GM12878 (cell line): ENCODE measurements around the gene RIPPLY1. TPM values are rescaled to one million over a fixed set of nuclear protein-coding genes. Genes with fewer than 3 reads are reported as not detected.

Experiments used
- ATAC-seq: fragments of 200-7000 bp; cut with Tn5 transposase; 3 replicates; pipeline ENCODE4 v1.9.1; 2020; ENCODE audit warnings: mild to moderate bottlenecking, moderate library complexity
- BruUV-seq: library from RNA; stranded (reverse); fragments of 400-500 nt; replicated peaks from 2 replicates; lab custom pipeline; 2021; lab: Mats Ljungman, UMichigan
- CTCF ChIA-PET: fragments of 300-600 bp; sonication (Branson Sonifier 250); formaldehyde crosslinking; extraction: SDS; loops from one replicate; lab custom pipeline; 2021; ENCODE audit warnings: inconsistent platforms; lab: Yijun Ruan, JAX
- POLR2A ChIA-PET: fragments of 350-600 bp; formaldehyde crosslinking; extraction: SDS; loops from one replicate; lab custom pipeline; 2021; ENCODE audit warnings: inconsistent platforms; lab: Charles Lee
- RAD21 ChIA-PET: fragments of 300-600 bp; sonication (Branson Sonifier 250); formaldehyde crosslinking; loops from one replicate; lab custom pipeline; 2023; ENCODE audit warnings: antibody characterized with exemption; ENCODE audit not compliant: unreplicated experiment; lab: Charles Lee
- SMC1A ChIA-PET: fragments of 300-600 bp; sonication (Branson Sonifier 250); formaldehyde crosslinking; loops from one replicate; lab custom pipeline; 2023; ENCODE audit not compliant: unreplicated experiment, uncharacterized antibody; lab: Charles Lee
- DNase-seq: peaks from one replicate; pipeline ENCODE4 v3.0.0-alpha.2; 2011; ENCODE audit warnings: low read depth, low spot score
- FAIRE-seq: peaks from 3 replicates; lab custom pipeline; 2011; peaks lifted over from hg19 to GRCh38; lab: Jason Lieb, UNC
- H2AFZ ChIP-seq: 2 replicates; pipeline ENCODE4 v1.6.0; 2011; ENCODE audit warnings: low read depth, low read length, control low read depth; ENCODE audit not compliant: control insufficient read depth
- H3K27ac ChIP-seq: 2 replicates; pipeline ENCODE4 v1.5.1; 2011; ENCODE audit warnings: control low read depth; ENCODE audit not compliant: control insufficient read depth, insufficient read depth
- H3K27me3 ChIP-seq, 2 experiments: replicated peaks in 1 of 2; 2 replicates each; pipeline versions ENCODE4 v1.6.0 to v1.6.1; 2011; ENCODE audit warnings: low read length in 1 of 2; ENCODE audit not compliant: control insufficient read depth in 2 of 2, insufficient read depth in 2 of 2
- H3K36me3 ChIP-seq, 2 experiments: 2 replicates each; pipeline ENCODE4 v1.5.1; 2011; ENCODE audit warnings: low read length in 1 of 2; ENCODE audit not compliant: control insufficient read depth in 2 of 2, insufficient read depth in 2 of 2
- H3K4me1 ChIP-seq: 2 replicates; pipeline ENCODE4 v1.6.1; 2011; ENCODE audit warnings: mild to moderate bottlenecking, low read length, moderate library complexity, mixed read lengths; ENCODE audit not compliant: control insufficient read depth, insufficient read depth
- H3K4me2 ChIP-seq: 2 replicates; pipeline ENCODE4 v1.6.0; 2011; ENCODE audit warnings: control low read depth; ENCODE audit not compliant: control insufficient read depth, insufficient read depth
- H3K4me3 ChIP-seq: fragments of 200-600 bp; sonication (generic); 2 replicates; pipeline ENCODE4 v1.5.1; 2016
- H3K79me2 ChIP-seq: 2 replicates; pipeline ENCODE4 v1.6.0; 2011; ENCODE audit warnings: low read length; ENCODE audit not compliant: control insufficient read depth, insufficient read depth
- H3K9ac ChIP-seq: 2 replicates; pipeline ENCODE4 v1.8.0; 2011; ENCODE audit warnings: low read length, control low read depth, mixed read lengths; ENCODE audit not compliant: control insufficient read depth, insufficient read depth
- H3K9me3 ChIP-seq: replicated peaks from 3 replicates; pipeline ENCODE4 v1.5.1; 2011; ENCODE audit warnings: mild to moderate bottlenecking, low read length; ENCODE audit not compliant: control insufficient read depth, insufficient read depth
- H4K20me1 ChIP-seq: 2 replicates; pipeline ENCODE4 v1.6.0; 2011; ENCODE audit not compliant: control insufficient read depth, insufficient read depth
- YY1 ChIP-seq: IDR thresholded peaks from 2 replicates; pipeline ENCODE4 v1.6.1; 2011; ENCODE audit warnings: low read depth, mild to moderate bottlenecking, low read length
- WGBS: methylation state at CpG from one replicate; pipeline ENCODE4 v1.1.6; 2016; ENCODE audit warnings: low lambda C conversion rate; ENCODE audit not compliant: insufficient replicate concordance, insufficient coverage; ENCODE audit errors: missing lambda C conversion rate; 5-methylcytosine and 5-hydroxymethylcytosine counted together
- in situ Hi-C: fragments of 300-500 bp; cut with MboI; formaldehyde crosslinking; loops from 9 replicates; pipeline ENCODE4 v1.14.3; 2018; ENCODE audit warnings: mixed read lengths
- intact Hi-C: fragments of 100-400 bp; cut with micrococcal nuclease; formaldehyde crosslinking; loops from one replicate; pipeline ENCODE4 v1.14.2; 2022; ENCODE audit not compliant: unreplicated experiment
- polyA plus RNA-seq, 11 experiments: library from polyadenylated mRNA; depleted of rRNA in 4 of 11; unstranded in 6 of 11; stranded (reverse) in 5 of 11; fragments of >200 nt; fragmentation: Nextera tagmentation in 4 of 11; fragmentation: Illumina TruSeq in 1 of 11; extraction: Ambion mirVana in 4 of 11; extraction: Trizol in 1 of 11; gene quantifications; 1 replicate in 1 of 11; 2 replicates in 10 of 11; pipeline versions ENCODE4 v1.2.1 to v1.2.3, GENCODE V29; 2011 to 2016; ENCODE audit warnings: inconsistent platforms in 2 of 11, missing spikeins in 2 of 11, low read depth in 1 of 11
- total RNA-seq, 4 experiments: library from RNA; depleted of rRNA in 3 of 4; stranded (reverse); fragments of >200 nt in 3 of 4; fragmentation: Illumina TruSeq in 1 of 4; extraction: Trizol in 1 of 4; gene quantifications; 2 replicates each; pipeline versions ENCODE4 v1.2.1 to v1.2.3, GENCODE V29; 2013 to 2021
- TF ChIP-seq, protein P1 (sequence below), 3 experiments: IDR thresholded peaks in 2 of 3; conservative IDR thresholded peaks in 1 of 3; 2 replicates each; pipeline ENCODE4 v1.5.1; 2011; ENCODE audit warnings: low read depth in 3 of 3, low read length in 3 of 3, mild to moderate bottlenecking in 3 of 3, control low read depth in 2 of 3, moderate library complexity in 2 of 3, inconsistent platforms in 1 of 3, mixed read lengths in 1 of 3; ENCODE audit not compliant: control insufficient read depth in 2 of 3, insufficient read depth in 1 of 3; ENCODE audit errors: extremely low read depth in 1 of 3
- TF ChIP-seq, protein P2 (sequence below): IDR thresholded peaks from 2 replicates; pipeline ENCODE4 v1.6.1; 2012; ENCODE audit warnings: low read depth, low read length, improper control_type of control experiment

The RIPPLY1 gene
- total and polyA plus RNA-seq, 10 of the 15 experiments (the other 5 are each of a cell fraction or from before 2014, with no cell fraction given) = not detected

DNA sequence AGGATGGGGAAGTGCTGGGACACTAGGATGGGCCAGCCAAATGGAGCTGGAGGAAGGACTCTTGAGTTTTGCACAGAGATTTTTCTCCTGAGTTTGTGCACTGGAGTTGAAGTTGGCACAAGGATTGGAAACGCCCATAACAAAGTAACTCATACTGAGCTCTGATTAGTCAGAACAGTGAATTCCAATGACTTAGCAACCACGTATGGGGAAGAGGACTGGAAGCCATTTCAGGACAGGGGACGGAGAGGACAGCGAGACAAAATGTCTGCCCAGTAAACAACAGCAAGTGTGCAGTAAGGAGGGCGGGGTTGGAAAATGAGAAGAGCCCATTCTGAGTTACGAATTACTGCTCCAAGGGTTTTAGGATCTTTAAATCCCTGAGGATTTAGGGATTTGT, 5.9 kb downstream of the RIPPLY1 start:
- DNase-seq = no peak
- H3K79me2 ChIP-seq = no peaks in the 10 kb centered on the region
- 20% methylated on average over 6 of the region's 6 CpGs for WGBS
- intact Hi-C loops = loop anchor here (5.0 to 10.0 kb wide), 3 partner anchors 408 to 998 kb away; no protein-coding TSS in a partner anchor
- no peaks in the 10 kb centered on the region for H4K20me1 ChIP-seq
- TF ChIP-seq YY1 = peak; percentile 63
- TF ChIP-seq, protein P1, sequence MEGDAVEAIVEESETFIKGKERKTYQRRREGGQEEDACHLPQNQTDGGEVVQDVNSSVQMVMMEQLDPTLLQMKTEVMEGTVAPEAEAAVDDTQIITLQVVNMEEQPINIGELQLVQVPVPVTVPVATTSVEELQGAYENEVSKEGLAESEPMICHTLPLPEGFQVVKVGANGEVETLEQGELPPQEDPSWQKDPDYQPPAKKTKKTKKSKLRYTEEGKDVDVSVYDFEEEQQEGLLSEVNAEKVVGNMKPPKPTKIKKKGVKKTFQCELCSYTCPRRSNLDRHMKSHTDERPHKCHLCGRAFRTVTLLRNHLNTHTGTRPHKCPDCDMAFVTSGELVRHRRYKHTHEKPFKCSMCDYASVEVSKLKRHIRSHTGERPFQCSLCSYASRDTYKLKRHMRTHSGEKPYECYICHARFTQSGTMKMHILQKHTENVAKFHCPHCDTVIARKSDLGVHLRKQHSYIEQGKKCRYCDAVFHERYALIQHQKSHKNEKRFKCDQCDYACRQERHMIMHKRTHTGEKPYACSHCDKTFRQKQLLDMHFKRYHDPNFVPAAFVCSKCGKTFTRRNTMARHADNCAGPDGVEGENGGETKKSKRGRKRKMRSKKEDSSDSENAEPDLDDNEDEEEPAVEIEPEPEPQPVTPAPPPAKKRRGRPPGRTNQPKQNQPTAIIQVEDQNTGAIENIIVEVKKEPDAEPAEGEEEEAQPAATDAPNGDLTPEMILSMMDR (IDR thresholded peaks at IDR 0.05 in 2 of 3, conservative IDR thresholded peaks at IDR 0.05 in 1 of 3; ENCODE audit: control insufficient read depth in 2 of 3, extremely low read depth in 1 of 3, insufficient read depth in 1 of 3, low read depth in 3 of 3, low read length in 3 of 3) = no peak
- TF ChIP-seq, protein P2, sequence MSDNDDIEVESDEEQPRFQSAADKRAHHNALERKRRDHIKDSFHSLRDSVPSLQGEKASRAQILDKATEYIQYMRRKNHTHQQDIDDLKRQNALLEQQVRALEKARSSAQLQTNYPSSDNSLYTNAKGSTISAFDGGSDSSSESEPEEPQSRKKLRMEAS = no peak
- TF ChIP-seq, all 136 proteins: peak for 1
- in situ Hi-C loops = no loop called here
- ChIA-PET CTCF (interaction anchor here (0.7 to 2.5 kb wide), 9 partner anchors 9 to 1888 kb away, joined by 3 to 15 read pairs (median 3); partner anchors contain the start of gene NCBP2L), RAD21 (interaction anchor here (0.8 to 2.3 kb wide), 3 partner anchors 21 to 62 kb away, joined by 3 to 10 read pairs (median 3); no protein-coding TSS in a partner anchor), POLR2A (no interaction called here), SMC1A (interaction anchor here (0.6 to 2.2 kb wide), 2 partner anchors 394 to 880 kb away, joined by 5 to 6 read pairs; partner anchors contain the start of gene NCBP2L)
- Histone ChIP-seq H3K27ac (no peak overlapping the region), H3K9ac (no peak overlapping the region), H3K27me3 (no peaks in the 10 kb centered on the region), H3K9me3 (no peaks in the 10 kb centered on the region), H3K4me2 (no peak overlapping the region), H3K4me3 (no peak overlapping the region), H3K4me1 (no peaks in the 10 kb centered on the region), H2AFZ (no peak overlapping the region), H3K36me3 (no peaks in the 10 kb centered on the region)
- BruUV-seq = no TSS peak
- FAIRE-seq (no peak), ATAC-seq (no peak)
